ENCODE results near the gene TBX1. TPM values are rescaled to one million over a fixed set of nuclear protein-coding genes. Genes with fewer than 3 reads are reported as not detected.
A peak's percentile ranks its signal among the peaks of the same experiment; 100 is the strongest.

TBX1 gene
- total RNA-seq, 1 donor, result 0.43 TPM

GRCh38 chr22:19753996-19754700, 6.4 kb upstream of the TBX1 start:
- no peak for DNase-seq (ENCODE audit: low read depth)
- no peak overlapping the region for H3K4me3 ChIP-seq (ENCODE audit: low read depth, low read length)
- TF ChIP-seq CTCF (IDR thresholded peaks at IDR 0.05; ENCODE audit: insufficient read depth, low read depth, low read length), result no peak

GRCh38 chr22:19754701-19755144, 5.9 kb upstream of the TBX1 start:
- no peak for DNase-seq (ENCODE audit: low read depth)
- H3K4me3 ChIP-seq (ENCODE audit: low read depth, low read length), result no peak overlapping the region
- TF ChIP-seq CTCF (IDR thresholded peaks at IDR 0.05; ENCODE audit: insufficient read depth, low read depth, low read length), result no peak

GRCh38 chr22:19755145-19755710, 5.3 kb upstream of the TBX1 start:
- TF ChIP-seq CTCF (IDR thresholded peaks at IDR 0.05; ENCODE audit: insufficient read depth, low read depth, low read length), result no peak

GRCh38 chr22:19755722-19756287, 4.8 kb upstream of the TBX1 start:
- DNase-seq (ENCODE audit: low read depth), result no peak
- TF ChIP-seq CTCF (IDR thresholded peaks at IDR 0.05; ENCODE audit: insufficient read depth, low read depth, low read length), result no peak
- H3K4me3 ChIP-seq (ENCODE audit: low read depth, low read length), result no peak overlapping the region

More at GRCh38 chr22:19755145-19755710, 5.3 kb upstream of the TBX1 start:
- no peak overlapping the region for H3K4me3 ChIP-seq (ENCODE audit: low read depth, low read length)
- DNase-seq (ENCODE audit: low read depth), result no peak

GRCh38 chr22:19756288-19757128, 4.1 kb upstream of the TBX1 start:
- peak; percentile 47 for TF ChIP-seq CTCF (IDR thresholded peaks at IDR 0.05; ENCODE audit: insufficient read depth, low read depth, low read length)
- peak; percentile 42 for DNase-seq (ENCODE audit: low read depth)
- no peak overlapping the region for H3K4me3 ChIP-seq (ENCODE audit: low read depth, low read length)

- H3K4me3 ChIP-seq (ENCODE audit: low read depth, low read length), result no peak overlapping the region
- TF ChIP-seq CTCF (IDR thresholded peaks at IDR 0.05; ENCODE audit: insufficient read depth, low read depth, low read length), result no peak
- DNase-seq (ENCODE audit: low read depth), result no peak
Measured at GRCh38 chr22:19757140-19757984, 3.2 kb upstream of the TBX1 start.
